NT2/D1 (cell line): ENCODE results near the gene MYO5B.

Source experiments
- SUZ12 ChIP-seq: IDR thresholded peaks from 2 replicates; pipeline ENCODE4 v1.6.1; 2011; ENCODE audit not compliant: insufficient read length, insufficient read depth; ENCODE audit errors: extremely low read depth
- YY1 ChIP-seq: IDR thresholded peaks from 2 replicates; pipeline ENCODE4 v1.6.1; 2011; ENCODE audit not compliant: insufficient read length, insufficient read depth
- ZNF274 ChIP-seq: IDR thresholded peaks from 2 replicates; pipeline ENCODE4 v1.6.1; 2011; ENCODE audit warnings: mild to moderate bottlenecking, low read depth, low read length

DNA sequence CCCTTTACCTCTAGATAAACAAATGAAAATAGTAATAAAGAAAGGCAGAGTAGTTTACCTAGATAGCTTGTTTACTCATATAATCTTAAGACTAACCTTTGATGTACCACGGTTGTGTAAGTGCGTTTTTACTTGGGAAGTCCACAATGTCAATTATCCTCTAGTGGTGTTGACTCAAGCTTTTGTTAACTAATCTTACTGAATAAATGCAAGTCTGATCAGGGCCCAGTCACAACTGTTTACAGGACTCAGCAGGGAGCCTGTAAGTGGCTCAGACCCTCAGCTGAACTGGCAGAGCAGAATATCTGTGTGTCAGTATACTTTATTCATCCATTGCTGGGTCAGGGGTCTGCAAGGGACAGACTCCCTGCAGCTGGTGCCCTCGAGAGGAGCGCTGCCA is 283.5 kb downstream of the MYO5B start:
- no peak for TF ChIP-seq ZNF274
- no peak for TF ChIP-seq YY1
- no peak for TF ChIP-seq SUZ12
